IMR-90 (cell line): ENCODE data around the gene HNF1B. TPM values are rescaled to one million over a fixed set of nuclear protein-coding genes. Genes with fewer than 3 reads are reported as not detected.

ENCODE experiments used
- ATAC-seq: fragments of 200-7000 bp; cut with Tn5 transposase; 2 replicates; pipeline ENCODE4 v1.9.1; 2020; ENCODE audit warnings: low read depth, mild to moderate bottlenecking, moderate library complexity
- BruUV-seq: library from RNA; stranded (reverse); fragments of 400-500 nt; replicated peaks from 2 replicates; lab custom pipeline; 2021; lab: Mats Ljungman, UMichigan
- CTCF ChIA-PET: fragments of 300-600 bp; formaldehyde crosslinking; extraction: SDS; loops from one replicate; lab custom pipeline; 2021; ENCODE audit warnings: antibody characterized with exemption; lab: Yijun Ruan, JAX
- POLR2A ChIA-PET: fragments of 300-600 bp; sonication (Branson Sonifier 250); formaldehyde crosslinking; loops from one replicate; lab custom pipeline; 2022; ENCODE audit warnings: antibody characterized with exemption; ENCODE audit not compliant: unreplicated experiment; lab: Charles Lee
- DNase-seq: peaks from one replicate; pipeline ENCODE4 v3.0.0; 2013
- H2AFZ ChIP-seq: replicated peaks from 2 replicates; pipeline ENCODE3; 2013; ENCODE audit warnings: low read length, mild to moderate bottlenecking; ENCODE audit not compliant: poor library complexity
- H2AK5ac ChIP-seq: 2 replicates; pipeline ENCODE4 v1.6.1; 2013; ENCODE audit warnings: low read depth, low read length, inconsistent platforms
- H2AK9ac ChIP-seq: replicated peaks from 2 replicates; pipeline ENCODE3; 2013; ENCODE audit warnings: mild to moderate bottlenecking, low read depth, low read length, moderate library complexity; ENCODE audit not compliant: poor library complexity
- H2BK120ac ChIP-seq: 2 replicates; pipeline ENCODE4 v1.6.1; 2013; ENCODE audit warnings: low read depth, low read length, inconsistent platforms
- H2BK15ac ChIP-seq: 3 replicates; pipeline ENCODE4 v1.6.1; 2013; ENCODE audit warnings: low read depth, low read length, inconsistent platforms
- H2BK20ac ChIP-seq: 2 replicates; pipeline ENCODE4 v1.6.1; 2013; ENCODE audit warnings: low read depth, mild to moderate bottlenecking, inconsistent platforms, low read length, moderate library complexity
- H2BK5ac ChIP-seq: 2 replicates; pipeline ENCODE4 v1.6.1; 2013; ENCODE audit warnings: mild to moderate bottlenecking, low read depth, low read length, inconsistent platforms; ENCODE audit not compliant: poor library complexity, severe bottlenecking
- H3K14ac ChIP-seq: replicated peaks from 2 replicates; pipeline ENCODE4 v1.6.1; 2013; ENCODE audit warnings: low read depth, low read length, inconsistent platforms
- H3K18ac ChIP-seq: 2 replicates; pipeline ENCODE4 v1.6.1; 2013; ENCODE audit warnings: low read depth, low read length, control low read depth
- H3K23ac ChIP-seq: 2 replicates; pipeline ENCODE4 v1.6.1; 2013; ENCODE audit warnings: low read depth, low read length, inconsistent platforms
- H3K27ac ChIP-seq: 2 replicates; pipeline ENCODE4 v1.5.1; 2013; ENCODE audit warnings: mild to moderate bottlenecking, control low read depth, low read length; ENCODE audit not compliant: insufficient read depth
- H3K27me3 ChIP-seq: 2 replicates; pipeline ENCODE4 v1.6.1; 2013; ENCODE audit warnings: low read length; ENCODE audit not compliant: control insufficient read depth, insufficient read depth
- H3K36me3 ChIP-seq: 2 replicates; pipeline ENCODE4 v1.6.1; 2013; ENCODE audit warnings: low read length, mixed read lengths; ENCODE audit not compliant: control insufficient read depth, insufficient read depth
- H3K4ac ChIP-seq: 2 replicates; pipeline ENCODE4 v1.6.1; 2013; ENCODE audit warnings: low read depth, low read length, inconsistent platforms
- H3K4me1 ChIP-seq: 2 replicates; pipeline ENCODE4 v1.6.1; 2013; ENCODE audit warnings: low read length, mixed read lengths; ENCODE audit not compliant: control insufficient read depth, insufficient read depth
- H3K4me2 ChIP-seq: 2 replicates; pipeline ENCODE4 v1.6.1; 2013; ENCODE audit warnings: low read depth, mild to moderate bottlenecking, control low read depth, low read length, moderate library complexity
- H3K4me3 ChIP-seq: 2 replicates; pipeline ENCODE4 v1.5.1; 2013; ENCODE audit warnings: low read depth, mild to moderate bottlenecking, control low read depth, low read length, moderate library complexity; ENCODE audit not compliant: insufficient read depth
- H3K56ac ChIP-seq: 2 replicates; pipeline ENCODE4 v1.6.1; 2013; ENCODE audit warnings: low read length, inconsistent platforms; ENCODE audit not compliant: insufficient read depth; ENCODE audit errors: extremely low read depth
- H3K79me1 ChIP-seq, 2 experiments: 2 replicates each; pipeline ENCODE4 v1.6.1; 2013; ENCODE audit warnings: low read length in 2 of 2, inconsistent platforms in 1 of 2, low read depth in 1 of 2
- H3K9ac ChIP-seq: 2 replicates; pipeline ENCODE4 v1.6.1; 2013; ENCODE audit warnings: low read depth, low read length, control low read depth
- H3K9me1 ChIP-seq: 2 replicates; pipeline ENCODE4 v1.6.1; 2013; ENCODE audit warnings: low read length, inconsistent platforms; ENCODE audit not compliant: insufficient read depth
- H3K9me3 ChIP-seq: 2 replicates; pipeline ENCODE4 v1.6.1; 2013; ENCODE audit warnings: low read length; ENCODE audit not compliant: control insufficient read depth, insufficient read depth
- H4K20me1 ChIP-seq: 2 replicates; pipeline ENCODE4 v1.6.1; 2013; ENCODE audit warnings: low read length, inconsistent platforms; ENCODE audit not compliant: insufficient read depth
- H4K5ac ChIP-seq: 2 replicates; pipeline ENCODE4 v1.6.1; 2013; ENCODE audit warnings: mild to moderate bottlenecking, low read depth, low read length, control low read depth
- H4K8ac ChIP-seq, 2 experiments: 2 replicates each; pipeline ENCODE4 v1.6.1; 2013; ENCODE audit warnings: low read depth in 2 of 2, low read length in 2 of 2, control low read depth in 1 of 2, inconsistent platforms in 1 of 2
- H4K91ac ChIP-seq: 2 replicates; pipeline ENCODE4 v1.6.1; 2013; ENCODE audit warnings: low read depth, low read length, inconsistent platforms; ENCODE audit not compliant: insufficient read depth
- BHLHE40 ChIP-seq: fragments of 150-350 bp; IDR thresholded peaks from 2 replicates; pipeline ENCODE4 v1.6.1; 2016; ENCODE audit warnings: mild to moderate bottlenecking, low read depth, low read length
- CEBPB ChIP-seq: IDR thresholded peaks from 2 replicates; pipeline ENCODE4 v1.6.1; 2012; ENCODE audit warnings: low read depth, low read length, improper control_type of control experiment
- CHD1 ChIP-seq: IDR thresholded peaks from 2 replicates; pipeline ENCODE4 v1.6.1; 2012; ENCODE audit warnings: low read depth, low read length, improper control_type of control experiment
- CTCF ChIP-seq: conservative IDR thresholded peaks from 2 replicates; pipeline ENCODE4 v1.5.1; 2012; ENCODE audit warnings: mild to moderate bottlenecking, low read depth, low read length, improper control_type of control experiment
- ELK1 ChIP-seq: fragments of 150-350 bp; IDR thresholded peaks from 2 replicates; pipeline ENCODE4 v1.6.1; 2016; ENCODE audit warnings: low read depth, mild to moderate bottlenecking, low read length, moderate library complexity, borderline replicate concordance
- MAFK ChIP-seq: IDR thresholded peaks from 2 replicates; pipeline ENCODE4 v1.6.1; 2012; ENCODE audit warnings: low read depth, low read length, improper control_type of control experiment
- POLR2A ChIP-seq: IDR thresholded peaks from 2 replicates; pipeline ENCODE4 v1.6.1; 2012; ENCODE audit warnings: mild to moderate bottlenecking, low read depth, low read length
- RFX5 ChIP-seq: IDR thresholded peaks from 2 replicates; pipeline ENCODE4 v1.8.0; 2012; ENCODE audit warnings: low read depth, mild to moderate bottlenecking, low read length, moderate library complexity
- WGBS, 2 experiments: methylation state at CpG; one replicate each; pipeline versions ENCODE4 v1.1.5 to v1.1.7; 2013; ENCODE audit warnings: missing lambda C conversion rate in 2 of 2; ENCODE audit not compliant: insufficient read length in 1 of 2; ENCODE audit errors: extremely low coverage in 2 of 2; 5-methylcytosine and 5-hydroxymethylcytosine counted together
- dilution Hi-C: fragments of 300-500 bp; cut with HindIII; formaldehyde crosslinking; loops from one replicate; pipeline ENCODE4 v1.14.3; 2018; ENCODE audit warnings: low sequenced_read_pairs; ENCODE audit not compliant: unreplicated experiment
- in situ Hi-C: fragments of 300-500 bp; cut with MboI; formaldehyde crosslinking; loops from 3 replicates; pipeline ENCODE4 v1.14.3; 2019; ENCODE audit warnings: low sequenced_read_pairs, inconsistent platforms, mixed read lengths
- intact Hi-C: fragments of 100-400 bp; cut with micrococcal nuclease; formaldehyde crosslinking; loops from 2 replicates; pipeline ENCODE4 v1.10.0; 2022
- polyA plus RNA-seq, 3 experiments: library from polyadenylated mRNA; depleted of rRNA; stranded (reverse); fragments of >200 nt; gene quantifications; 2 replicates each; pipeline ENCODE4 v1.2.3, GENCODE V29; 2012; ENCODE audit warnings: low replicate concordance in 1 of 3
- total RNA-seq: library from RNA; depleted of rRNA; stranded (reverse); fragments of >200 nt; gene quantifications from 2 replicates; pipeline ENCODE4 v1.2.3, GENCODE V29; 2012

Gene HNF1B
- total and polyA plus RNA-seq, 2 of the 4 experiments (the other 2 are of a cell fraction): not detected

GRCh38 chr17:37731056-37731455 lies 13.8 kb downstream of the HNF1B start:
- H4K8ac ChIP-seq: no peak overlapping the region
- no peak overlapping the region for H3K14ac ChIP-seq
- H2AK5ac ChIP-seq: no peak overlapping the region
- no peak overlapping the region for H2AK9ac ChIP-seq
- H3K4me3 ChIP-seq: no peak overlapping the region
- in situ Hi-C loops: no loop called here
- no peak overlapping the region for H2BK120ac ChIP-seq
- no peak overlapping the region for H3K18ac ChIP-seq
- H3K56ac ChIP-seq: no peak overlapping the region
- H3K23ac ChIP-seq: no peak overlapping the region
- no peak for ATAC-seq
- no peak overlapping the region for H2BK20ac ChIP-seq
- no peak for DNase-seq
- H2AFZ ChIP-seq: no peak overlapping the region
- no peaks in the 10 kb centered on the region for H3K9me1 ChIP-seq
- no peaks in the 10 kb centered on the region; the same call in 1 of the 2 replicates for H3K4me1 ChIP-seq
- no TSS peak for BruUV-seq
- ChIA-PET CTCF (no interaction called here), POLR2A (no interaction called here)
- H3K4ac ChIP-seq: no peak overlapping the region
- no peaks in the 10 kb centered on the region for H3K36me3 ChIP-seq
- H4K20me1 ChIP-seq: no peaks in the 10 kb centered on the region
- H2BK5ac ChIP-seq: no peak overlapping the region
- H4K5ac ChIP-seq: no peak overlapping the region
- H3K27ac ChIP-seq: no peak overlapping the region
- peaks cover 22% of the 10 kb centered on the region for H3K27me3 ChIP-seq
- H3K9me3 ChIP-seq: no peaks in the 10 kb centered on the region
- no peak overlapping the region for H2BK15ac ChIP-seq
- intact Hi-C loops: loop anchor here (10.0 kb wide), 1 partner anchor 94 kb away; no protein-coding TSS in a partner anchor
- 95% methylated on average over 5 of the region's 12 CpGs; no CpG with 5 or more reads in 1 of the 2 experiments for WGBS, 2 experiments
- H3K9ac ChIP-seq: no peak overlapping the region
- TF ChIP-seq MAFK (peak; percentile 66), RFX5 (no peak), CHD1 (no peak), ELK1 (no peak), CTCF (no peak), CEBPB (no peak), POLR2A (no peak), BHLHE40 (no peak)
- H4K91ac ChIP-seq: no peak overlapping the region
- dilution Hi-C loops: no loop called here
- no peaks in the 10 kb centered on the region for H3K79me1 ChIP-seq
- H3K4me2 ChIP-seq: no peak overlapping the region
